ENCODE data around the gene PLXNA4. TPM values are rescaled to one million over a fixed set of nuclear protein-coding genes. Genes with fewer than 3 reads are reported as not detected.

The PLXNA4 gene
- total RNA-seq, 1 experiment from 2014 or later: 0.81 TPM

- TF ChIP-seq ZNF532 (CRISPR knock-in tag; IDR thresholded peaks at IDR 0.05; ENCODE audit: borderline replicate concordance) (no peak), NFYB (CRISPR knock-in tag; conservative IDR thresholded peaks at IDR 0.05; ENCODE audit: low read depth) (no peak), MYBL2 (CRISPR knock-in tag; IDR thresholded peaks at IDR 0.05) (no peak), ZNF317 (CRISPR knock-in tag; IDR thresholded peaks at IDR 0.05; ENCODE audit: borderline replicate concordance, low read depth) (no peak), ZMAT4 (CRISPR knock-in tag; IDR thresholded peaks at IDR 0.05) (no peak), IRF2 (CRISPR knock-in tag; IDR thresholded peaks at IDR 0.05; ENCODE audit: borderline replicate concordance, low read depth) (no peak), NFATC4 (CRISPR knock-in tag; IDR thresholded peaks at IDR 0.05) (no peak), FOXJ3 (CRISPR knock-in tag; IDR thresholded peaks at IDR 0.05; ENCODE audit: borderline replicate concordance) (no peak), USF2 (CRISPR knock-in tag; IDR thresholded peaks at IDR 0.05) (no peak), SOX15 (CRISPR knock-in tag; IDR thresholded peaks at IDR 0.05) (no peak)
- TF ChIP-seq, protein P1, sequence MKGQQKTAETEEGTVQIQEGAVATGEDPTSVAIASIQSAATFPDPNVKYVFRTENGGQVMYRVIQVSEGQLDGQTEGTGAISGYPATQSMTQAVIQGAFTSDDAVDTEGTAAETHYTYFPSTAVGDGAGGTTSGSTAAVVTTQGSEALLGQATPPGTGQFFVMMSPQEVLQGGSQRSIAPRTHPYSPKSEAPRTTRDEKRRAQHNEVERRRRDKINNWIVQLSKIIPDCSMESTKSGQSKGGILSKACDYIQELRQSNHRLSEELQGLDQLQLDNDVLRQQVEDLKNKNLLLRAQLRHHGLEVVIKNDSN (CRISPR knock-in tag; IDR thresholded peaks at IDR 0.05): no peak
- TF ChIP-seq, protein P2, sequence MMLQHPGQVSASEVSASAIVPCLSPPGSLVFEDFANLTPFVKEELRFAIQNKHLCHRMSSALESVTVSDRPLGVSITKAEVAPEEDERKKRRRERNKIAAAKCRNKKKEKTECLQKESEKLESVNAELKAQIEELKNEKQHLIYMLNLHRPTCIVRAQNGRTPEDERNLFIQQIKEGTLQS (CRISPR knock-in tag; conservative IDR thresholded peaks at IDR 0.05): no peak
- TF ChIP-seq, protein P3, sequence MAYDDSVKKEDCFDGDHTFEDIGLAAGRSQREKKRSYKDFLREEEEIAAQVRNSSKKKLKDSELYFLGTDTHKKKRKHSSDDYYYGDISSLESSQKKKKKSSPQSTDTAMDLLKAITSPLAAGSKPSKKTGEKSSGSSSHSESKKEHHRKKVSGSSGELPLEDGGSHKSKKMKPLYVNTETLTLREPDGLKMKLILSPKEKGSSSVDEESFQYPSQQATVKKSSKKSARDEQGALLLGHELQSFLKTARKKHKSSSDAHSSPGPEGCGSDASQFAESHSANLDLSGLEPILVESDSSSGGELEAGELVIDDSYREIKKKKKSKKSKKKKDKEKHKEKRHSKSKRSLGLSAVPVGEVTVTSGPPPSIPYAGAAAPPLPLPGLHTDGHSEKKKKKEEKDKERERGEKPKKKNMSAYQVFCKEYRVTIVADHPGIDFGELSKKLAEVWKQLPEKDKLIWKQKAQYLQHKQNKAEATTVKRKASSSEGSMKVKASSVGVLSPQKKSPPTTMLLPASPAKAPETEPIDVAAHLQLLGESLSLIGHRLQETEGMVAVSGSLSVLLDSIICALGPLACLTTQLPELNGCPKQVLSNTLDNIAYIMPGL (CRISPR knock-in tag; IDR thresholded peaks at IDR 0.05): no peak
Measured at GRCh38 chr7:132214452-132214851, 361.8 kb downstream of the PLXNA4 start (continued).

- no peak for TF ChIP-seq NR3C1 (CRISPR knock-in tag; conservative IDR thresholded peaks at IDR 0.05; ENCODE audit: low read depth)
- TF ChIP-seq, protein P4, sequence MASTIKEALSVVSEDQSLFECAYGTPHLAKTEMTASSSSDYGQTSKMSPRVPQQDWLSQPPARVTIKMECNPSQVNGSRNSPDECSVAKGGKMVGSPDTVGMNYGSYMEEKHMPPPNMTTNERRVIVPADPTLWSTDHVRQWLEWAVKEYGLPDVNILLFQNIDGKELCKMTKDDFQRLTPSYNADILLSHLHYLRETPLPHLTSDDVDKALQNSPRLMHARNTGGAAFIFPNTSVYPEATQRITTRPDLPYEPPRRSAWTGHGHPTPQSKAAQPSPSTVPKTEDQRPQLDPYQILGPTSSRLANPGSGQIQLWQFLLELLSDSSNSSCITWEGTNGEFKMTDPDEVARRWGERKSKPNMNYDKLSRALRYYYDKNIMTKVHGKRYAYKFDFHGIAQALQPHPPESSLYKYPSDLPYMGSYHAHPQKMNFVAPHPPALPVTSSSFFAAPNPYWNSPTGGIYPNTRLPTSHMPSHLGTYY (CRISPR knock-in tag; IDR thresholded peaks at IDR 0.05): no peak
- TF ChIP-seq RORB (CRISPR knock-in tag; IDR thresholded peaks at IDR 0.05): no peak
- TF ChIP-seq ZNF232 (CRISPR knock-in tag; IDR thresholded peaks at IDR 0.05): no peak
- no peak for ATAC-seq
- Mint-ChIP-seq H3K4me1 (peaks cover 35% of the 10 kb centered on the region), H3K9me3 (peaks cover 4% of the 10 kb centered on the region), H3K27ac (no peak overlapping the region), H3K4me3 (no peak overlapping the region), H3K27me3 (ENCODE audit: low read depth) (no peaks in the 10 kb centered on the region), H3K36me3 (no peaks in the 10 kb centered on the region)
- no peak for DNase-seq (ENCODE audit: low spot score)
- POLR2A ChIA-PET: no interaction called here
- CTCF ChIA-PET: interaction anchor here (1.1 kb wide), 1 partner anchor 26 kb away, joined by 3 read pairs; no protein-coding TSS in a partner anchor
Measured at GRCh38 chr7:132213583-132213982, 362.7 kb downstream of the PLXNA4 start.

Data from WTC11 (cell line).